GM20000 (cell line): ENCODE results near the gene GTF3C1.

Experiments
- DNase-seq: peaks from one replicate; pipeline ENCODE4 v3.0.0; 2012; ENCODE audit warnings: low spot score
- CTCF ChIP-seq: IDR thresholded peaks from 2 replicates; pipeline ENCODE4 v1.5.1; 2012; ENCODE audit warnings: mild to moderate bottlenecking, control low read depth; ENCODE audit errors: extremely low read depth, missing control alignments

The GTF3C1 gene

GRCh38 chr16:27428026-27428785 is 121.5 kb downstream of the GTF3C1 start:
- TF ChIP-seq CTCF: peak; percentile 3

GRCh38 chr16:27427538-27427937 is 122.2 kb downstream of the GTF3C1 start:
- no peak for DNase-seq
- no peak for TF ChIP-seq CTCF

More at GRCh38 chr16:27428026-27428785, 121.5 kb downstream of the GTF3C1 start:
- DNase-seq: no peak

- peak; percentile 76 for DNase-seq
- no peak for TF ChIP-seq CTCF
Observed at GRCh38 chr16:27426423-27427408, 123.0 kb downstream of the GTF3C1 start.

GRCh38 chr16:27425961-27426360 is 123.8 kb downstream of the GTF3C1 start:
- no peak for DNase-seq
- TF ChIP-seq CTCF: no peak

- TF ChIP-seq CTCF: no peak
- DNase-seq: no peak
Observed at GRCh38 chr16:27424772-27425498, 124.8 kb downstream of the GTF3C1 start.

- TF ChIP-seq CTCF: no peak
- DNase-seq: no peak
Observed at GRCh38 chr16:27421961-27422740, 127.6 kb downstream of the GTF3C1 start.
